Subcutaneous abdominal adipose tissue (tissue), 5 donors: ENCODE measurements around the gene PTPRO.

Source experiments
- H3K27ac ChIP-seq: one replicate; pipeline ENCODE4 v1.7.0; 2013; ENCODE audit warnings: low read depth, mild to moderate bottlenecking, inconsistent platforms, low read length, moderate library complexity
- H3K27me3 ChIP-seq, 5 donors: one replicate each; pipeline ENCODE4 v1.7.0; 2013; ENCODE audit warnings: low read length in 5 of 5, inconsistent platforms in 1 of 5; ENCODE audit not compliant: control insufficient read depth in 5 of 5, insufficient read depth in 4 of 5
- H3K36me3 ChIP-seq, 5 donors: one replicate each; pipeline ENCODE4 v1.7.0; 2013; ENCODE audit warnings: low read length in 5 of 5; ENCODE audit not compliant: control insufficient read depth in 5 of 5, insufficient read depth in 5 of 5
- H3K4me1 ChIP-seq, 5 donors: one replicate each; pipeline ENCODE4 v1.7.0; 2013; ENCODE audit warnings: low read length in 5 of 5, mild to moderate bottlenecking in 3 of 5, moderate library complexity in 1 of 5; ENCODE audit not compliant: control insufficient read depth in 5 of 5, insufficient read depth in 5 of 5
- H3K4me3 ChIP-seq, 5 donors: one replicate each; pipeline ENCODE4 v1.7.0; 2013; ENCODE audit warnings: low read length in 5 of 5, low read depth in 1 of 5
- H3K9ac ChIP-seq, 5 donors: one replicate each; pipeline ENCODE4 v1.7.0; 2013; ENCODE audit warnings: low read length in 5 of 5, mild to moderate bottlenecking in 4 of 5, moderate library complexity in 3 of 5
- H3K9me3 ChIP-seq, 5 donors: one replicate each; pipeline ENCODE4 v1.7.0; 2013; ENCODE audit warnings: low read length in 5 of 5; ENCODE audit not compliant: control insufficient read depth in 5 of 5
- donor health status: healthy.
- donor health status: healthy.
- donor health status: healthy.
- donor health status: healthy.
- donor health status: healthy.

The PTPRO gene

GRCh38 chr12:15389561-15389960 is 67.3 kb downstream of the PTPRO start:
- no peaks in the 10 kb centered on the region for H3K36me3 ChIP-seq
- H3K9ac ChIP-seq, result no peak overlapping the region
- no peak overlapping the region for H3K4me3 ChIP-seq
- no peaks in the 10 kb centered on the region for H3K9me3 ChIP-seq
- H3K27ac ChIP-seq, result no peak overlapping the region
- no peaks in the 10 kb centered on the region for H3K27me3 ChIP-seq
- no peaks in the 10 kb centered on the region for H3K4me1 ChIP-seq

GRCh38 chr12:15393037-15393436 is 70.7 kb downstream of the PTPRO start:
- no peaks in the 10 kb centered on the region for H3K27me3 ChIP-seq
- H3K9ac ChIP-seq, result no peak overlapping the region
- H3K4me3 ChIP-seq, result no peak overlapping the region
- H3K9me3 ChIP-seq, result no peaks in the 10 kb centered on the region
- no peak overlapping the region for H3K27ac ChIP-seq
- H3K4me1 ChIP-seq, result no peaks in the 10 kb centered on the region
- H3K36me3 ChIP-seq, result no peaks in the 10 kb centered on the region

GRCh38 chr12:15393995-15394394 is 71.7 kb downstream of the PTPRO start:
- Histone ChIP-seq H3K9me3 (no peaks in the 10 kb centered on the region), H3K4me3 (no peak overlapping the region), H3K27me3 (no peaks in the 10 kb centered on the region), H3K9ac (no peak overlapping the region), H3K27ac (no peak overlapping the region), H3K36me3 (no peaks in the 10 kb centered on the region), H3K4me1 (no peaks in the 10 kb centered on the region)

GRCh38 chr12:15404485-15404884 is 82.2 kb downstream of the PTPRO start:
- Histone ChIP-seq H3K27ac (no peak overlapping the region), H3K9me3 (no peaks in the 10 kb centered on the region), H3K27me3 (no peaks in the 10 kb centered on the region), H3K4me3 (no peak overlapping the region), H3K9ac (no peak overlapping the region), H3K4me1 (no peaks in the 10 kb centered on the region), H3K36me3 (no peaks in the 10 kb centered on the region)

- Histone ChIP-seq H3K36me3 (no peaks in the 10 kb centered on the region), H3K9me3 (no peaks in the 10 kb centered on the region), H3K4me1 (no peaks in the 10 kb centered on the region), H3K9ac (no peak overlapping the region), H3K27ac (no peak overlapping the region), H3K27me3 (no peaks in the 10 kb centered on the region), H3K4me3 (no peak overlapping the region)
Observed at GRCh38 chr12:15405606-15406005, 83.3 kb downstream of the PTPRO start.

GRCh38 chr12:15407025-15407424 is 84.7 kb downstream of the PTPRO start:
- Histone ChIP-seq H3K36me3 (no peaks in the 10 kb centered on the region), H3K9me3 (no peaks in the 10 kb centered on the region), H3K9ac (no peak overlapping the region), H3K4me3 (no peak overlapping the region), H3K27me3 (no peaks in the 10 kb centered on the region), H3K4me1 (no peaks in the 10 kb centered on the region), H3K27ac (no peak overlapping the region)

- H3K36me3 ChIP-seq, result no peaks in the 10 kb centered on the region
- no peaks in the 10 kb centered on the region for H3K9me3 ChIP-seq
- no peak overlapping the region for H3K9ac ChIP-seq
- no peaks in the 10 kb centered on the region for H3K27me3 ChIP-seq
- H3K4me3 ChIP-seq, result no peak overlapping the region
- no peak overlapping the region for H3K27ac ChIP-seq
- H3K4me1 ChIP-seq, result no peaks in the 10 kb centered on the region
Observed at GRCh38 chr12:15411842-15412241, 89.5 kb downstream of the PTPRO start.

- no peaks in the 10 kb centered on the region for H3K36me3 ChIP-seq
Observed at GRCh38 chr12:15417691-15418090, 95.4 kb downstream of the PTPRO start.

GRCh38 chr12:15423629-15424028 is 101.3 kb downstream of the PTPRO start:
- no peak overlapping the region for H3K9ac ChIP-seq
- no peaks in the 10 kb centered on the region for H3K9me3 ChIP-seq
- no peak overlapping the region for H3K27ac ChIP-seq
- H3K4me1 ChIP-seq, result peaks cover 2 to 17% (median 7%) of the 10 kb centered on the region in 5 donors
- no peak overlapping the region for H3K4me3 ChIP-seq
- no peaks in the 10 kb centered on the region for H3K36me3 ChIP-seq
- H3K27me3 ChIP-seq, result peaks cover 0 to 3% (median 0%) of the 10 kb centered on the region in 5 donors

More at GRCh38 chr12:15417691-15418090, 95.4 kb downstream of the PTPRO start:
- Histone ChIP-seq H3K4me1 (peaks cover 0 to 13% (median 6%) of the 10 kb centered on the region in 5 donors), H3K27me3 (peaks cover 0 to 3% (median 0%) of the 10 kb centered on the region in 5 donors), H3K9ac (no peak overlapping the region), H3K9me3 (no peaks in the 10 kb centered on the region), H3K27ac (no peak overlapping the region), H3K4me3 (no peak overlapping the region)

GRCh38 chr12:15427913-15428312 is 105.6 kb downstream of the PTPRO start:
- no peak overlapping the region for H3K27ac ChIP-seq
- H3K9me3 ChIP-seq, result no peaks in the 10 kb centered on the region
- peaks cover 0 to 2% (median 2%) of the 10 kb centered on the region in 5 donors for H3K4me1 ChIP-seq
- H3K27me3 ChIP-seq, result peaks cover 0 to 2% (median 0%) of the 10 kb centered on the region in 5 donors
- no peaks in the 10 kb centered on the region for H3K36me3 ChIP-seq
- no peak overlapping the region for H3K4me3 ChIP-seq
- no peak overlapping the region for H3K9ac ChIP-seq

- H3K27me3 ChIP-seq, result peaks cover 0 to 2% (median 0%) of the 10 kb centered on the region in 5 donors
- H3K27ac ChIP-seq, result no peak overlapping the region
- H3K4me1 ChIP-seq, result no peaks in the 10 kb centered on the region
- no peaks in the 10 kb centered on the region for H3K36me3 ChIP-seq
- no peak overlapping the region for H3K4me3 ChIP-seq
- H3K9me3 ChIP-seq, result no peaks in the 10 kb centered on the region
- H3K9ac ChIP-seq, result no peak overlapping the region
Observed at GRCh38 chr12:15428632-15429031, 106.3 kb downstream of the PTPRO start.
